SK-MEL-5 (cell line): ENCODE data around the gene NAXD. TPM values are rescaled to one million over a fixed set of nuclear protein-coding genes. Genes with fewer than 3 reads are reported as not detected.
"Not testable (repeated sequence)": the region's sequence is repeated elsewhere in the genome, so short reads cannot be mapped to it uniquely, and the experiment has no call there.

Experiments
- DNase-seq: peaks from one replicate; pipeline ENCODE4 v3.0.0-alpha.2; 2016; ENCODE audit warnings: low read depth, low spot score
- in situ Hi-C: cut with HindIII; loops from 2 replicates; pipeline ENCODE4 v1.10.0; 2016; ENCODE audit warnings: low sequenced_read_pairs, high pct_unique_total_duplicates, low pct_unique_long_range_greater_than_20kb
- total RNA-seq: library from RNA; depleted of rRNA; stranded (reverse); fragments of >200 nt; shearing (Covaris generic); gene quantifications from 2 replicates; pipeline ENCODE4 v1.2.3, GENCODE V29; 2014

NAXD gene
- total RNA-seq, 1 experiment from 2014 or later = 17.7 TPM

DNA sequence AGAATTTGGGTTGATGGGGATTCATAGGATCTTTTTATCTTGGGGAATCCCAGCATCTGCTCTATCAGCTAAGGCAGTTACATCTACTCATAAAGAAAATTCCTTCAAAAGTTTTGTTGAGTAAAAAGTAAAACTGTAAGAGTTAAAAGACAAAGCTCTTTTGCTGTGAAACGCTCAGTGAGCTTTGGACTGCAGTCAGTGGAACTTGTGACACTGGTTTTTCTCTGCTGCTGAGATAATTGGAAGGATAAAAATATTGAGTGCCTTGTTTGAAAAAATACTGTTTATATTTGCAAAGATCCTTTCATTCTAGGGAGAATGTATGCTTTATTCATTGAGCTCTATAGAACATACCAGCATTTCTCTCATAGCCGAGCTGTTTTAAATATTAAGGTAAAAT, 5.3 kb downstream of the NAXD start:
- in situ Hi-C loops = no loop called here
- no peak for DNase-seq

DNA sequence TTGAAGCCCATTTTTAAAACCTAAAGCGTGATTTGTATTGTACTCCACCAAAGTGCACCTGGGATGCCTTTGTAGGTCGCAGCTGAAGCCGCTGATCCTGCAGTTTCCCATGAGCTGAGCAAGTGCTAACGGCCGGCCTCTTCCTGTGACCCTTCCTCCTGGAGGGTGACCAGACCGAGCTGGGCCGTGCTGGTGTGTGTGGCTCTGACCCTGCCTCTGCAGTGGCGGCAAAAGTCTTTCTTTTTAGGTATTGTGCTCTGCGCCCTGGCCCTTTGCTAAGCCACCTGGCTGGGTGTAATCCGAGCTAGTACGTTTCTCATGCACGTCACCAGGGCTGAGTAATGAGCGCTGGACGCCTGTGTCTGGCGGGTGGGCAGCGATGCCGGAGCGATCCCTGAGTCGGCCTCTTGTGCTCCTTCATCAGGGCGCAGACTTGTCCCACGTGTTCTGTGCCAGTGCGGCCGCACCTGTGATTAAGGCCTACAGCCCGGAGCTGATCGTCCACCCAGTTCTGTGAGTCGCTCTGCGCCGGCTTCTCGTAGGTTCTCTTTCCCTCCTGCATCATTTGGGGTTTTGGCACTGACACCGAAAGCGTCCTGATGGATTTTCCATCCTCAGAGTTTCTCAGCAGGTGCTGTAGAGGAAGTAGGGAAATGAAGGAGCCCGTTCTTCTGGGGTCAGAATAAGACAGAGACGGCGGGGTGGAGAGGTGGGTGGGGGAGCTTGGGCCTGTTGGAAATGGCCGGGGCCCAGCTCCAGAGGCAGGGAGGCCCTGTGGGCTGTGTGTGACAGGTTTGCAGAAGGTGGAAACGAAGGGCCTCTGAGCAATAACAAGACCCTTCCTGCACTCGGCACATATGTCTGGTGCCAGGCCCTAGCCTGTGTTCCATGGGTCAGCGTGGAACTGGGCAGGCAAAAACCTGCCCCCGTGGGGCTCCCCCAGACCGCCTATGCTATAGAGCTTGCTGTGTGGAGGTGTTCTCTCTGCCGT, 9.7 kb downstream of the NAXD start:
- in situ Hi-C loops = no loop called here

DNA sequence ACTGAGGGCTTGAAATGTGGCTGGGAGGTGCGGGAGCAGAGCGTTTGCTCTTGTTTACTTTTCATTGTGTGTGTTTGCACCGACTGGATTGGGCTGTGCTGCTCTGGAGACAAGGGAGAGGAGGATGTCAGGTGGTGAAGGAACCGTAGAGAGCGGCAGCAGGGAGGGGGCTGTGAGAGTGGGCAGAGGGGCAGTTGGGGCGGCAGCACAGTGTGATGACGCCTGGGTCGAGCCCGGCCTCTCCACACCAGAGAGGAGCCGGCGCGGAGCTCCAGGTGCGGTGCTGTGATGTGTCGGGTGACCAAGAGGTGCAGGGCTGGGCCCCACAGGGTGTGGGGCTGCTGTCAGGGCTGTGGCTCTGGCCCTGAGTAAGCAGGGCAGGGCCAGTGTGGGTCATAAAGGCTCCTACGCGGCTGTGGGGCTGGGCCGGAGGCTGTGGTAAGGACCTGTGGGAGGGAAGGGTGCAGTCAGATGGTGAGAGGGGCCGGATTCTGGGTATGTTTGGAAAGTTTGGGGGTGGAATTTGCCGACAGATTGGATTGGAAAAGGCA, 10.5 kb downstream of the NAXD start:
- in situ Hi-C loops = no loop called here

More for the DNA sequence above, 9.7 kb downstream of the NAXD start:
- DNase-seq = no peak

DNA sequence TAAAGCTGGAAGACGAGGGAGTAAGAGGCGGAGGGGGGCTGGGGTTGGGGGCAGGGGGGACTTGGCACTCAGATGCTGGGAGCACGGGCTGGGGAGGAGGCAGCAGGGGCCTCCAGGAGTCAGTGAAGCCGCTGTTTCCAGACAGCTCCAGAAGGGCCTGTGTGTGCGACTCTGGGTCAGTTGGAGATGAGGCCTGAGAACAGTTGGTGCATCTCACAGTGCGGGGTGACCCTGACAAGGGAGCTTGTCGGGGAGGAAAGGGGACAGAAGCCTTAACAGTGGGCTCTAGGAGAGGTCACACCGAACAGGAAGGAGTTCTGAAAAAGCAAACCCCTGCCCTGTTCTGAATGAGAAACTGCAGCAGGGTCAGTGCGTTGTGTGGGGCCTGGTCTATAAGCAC, 11.2 kb downstream of the NAXD start:
- in situ Hi-C loops = no loop called here
- DNase-seq = no peak

More for the DNA sequence above, 10.5 kb downstream of the NAXD start:
- no peak for DNase-seq

DNA sequence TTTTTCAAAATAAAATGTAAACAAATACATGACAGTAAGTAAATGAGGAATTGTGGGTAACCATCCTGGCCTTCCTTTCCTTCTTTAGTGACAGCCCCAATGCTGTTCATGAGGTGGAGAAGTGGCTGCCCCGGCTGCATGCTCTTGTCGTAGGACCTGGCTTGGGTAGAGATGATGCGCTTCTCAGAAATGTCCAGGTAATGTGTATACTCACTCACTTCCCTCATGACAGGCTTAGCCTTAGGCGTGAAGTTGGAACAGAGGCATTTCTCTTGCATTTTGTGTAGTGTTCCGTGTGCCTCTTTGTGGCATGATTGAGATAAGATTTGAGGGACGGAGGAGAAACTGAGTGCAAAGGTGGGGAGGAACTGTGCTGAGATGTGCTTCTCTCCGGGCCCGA, 12.0 kb downstream of the NAXD start:
- in situ Hi-C loops = no loop called here
- no peak for DNase-seq

DNA sequence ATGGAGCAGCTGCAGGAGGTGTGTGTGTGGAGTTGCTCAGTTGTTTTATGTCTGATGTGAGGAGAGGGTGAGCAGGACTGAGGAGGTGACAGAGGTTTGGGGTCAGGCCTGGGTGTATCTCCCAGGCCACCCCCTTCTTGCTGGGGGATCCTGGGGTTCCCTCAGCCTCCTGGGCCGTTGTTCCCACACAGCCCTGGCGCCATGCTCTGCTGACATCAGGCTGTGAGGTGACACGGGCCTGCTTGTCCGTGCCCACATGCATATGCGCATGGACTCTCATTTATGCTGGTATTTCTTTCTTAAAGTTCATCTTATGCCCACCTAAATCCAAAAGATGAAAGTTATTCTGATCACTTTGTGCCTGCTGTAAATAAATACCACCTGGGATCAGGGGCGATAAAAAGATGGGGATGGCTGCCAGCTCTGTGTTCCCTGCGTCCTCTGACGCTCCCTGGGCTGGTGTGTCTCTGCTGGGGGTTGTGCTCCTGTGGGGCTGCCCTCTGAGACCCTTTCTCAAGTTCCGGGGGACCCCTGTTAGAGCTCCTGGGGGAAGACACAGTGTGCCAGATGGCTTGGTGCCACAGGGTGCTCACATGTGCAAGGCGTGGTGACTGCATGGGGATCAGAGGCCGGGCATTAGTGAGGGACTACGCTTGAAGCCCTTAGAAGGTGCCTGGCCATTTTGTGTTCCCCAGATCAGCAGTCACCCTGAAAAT, 12.6 kb downstream of the NAXD start:
- in situ Hi-C loops = no loop called here
- no peak for DNase-seq

DNA sequence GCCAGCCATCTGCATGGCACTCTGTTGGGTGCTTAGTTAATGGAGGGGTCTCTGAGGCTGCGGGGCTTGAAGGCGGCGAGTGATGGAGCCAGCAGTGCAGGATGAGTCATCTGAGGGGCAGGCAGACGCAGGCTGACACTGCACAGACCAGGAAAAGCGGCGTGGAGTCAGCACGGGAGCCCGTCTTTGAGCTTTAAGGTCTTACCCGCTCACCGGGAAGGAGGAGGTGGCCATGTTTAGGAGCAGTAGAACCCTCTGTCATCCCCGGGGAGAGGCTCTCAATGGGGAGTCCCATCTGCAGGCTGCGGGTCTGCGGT, 13.1 kb downstream of the NAXD start:
- in situ Hi-C loops = no loop called here
- no peak for DNase-seq

DNA sequence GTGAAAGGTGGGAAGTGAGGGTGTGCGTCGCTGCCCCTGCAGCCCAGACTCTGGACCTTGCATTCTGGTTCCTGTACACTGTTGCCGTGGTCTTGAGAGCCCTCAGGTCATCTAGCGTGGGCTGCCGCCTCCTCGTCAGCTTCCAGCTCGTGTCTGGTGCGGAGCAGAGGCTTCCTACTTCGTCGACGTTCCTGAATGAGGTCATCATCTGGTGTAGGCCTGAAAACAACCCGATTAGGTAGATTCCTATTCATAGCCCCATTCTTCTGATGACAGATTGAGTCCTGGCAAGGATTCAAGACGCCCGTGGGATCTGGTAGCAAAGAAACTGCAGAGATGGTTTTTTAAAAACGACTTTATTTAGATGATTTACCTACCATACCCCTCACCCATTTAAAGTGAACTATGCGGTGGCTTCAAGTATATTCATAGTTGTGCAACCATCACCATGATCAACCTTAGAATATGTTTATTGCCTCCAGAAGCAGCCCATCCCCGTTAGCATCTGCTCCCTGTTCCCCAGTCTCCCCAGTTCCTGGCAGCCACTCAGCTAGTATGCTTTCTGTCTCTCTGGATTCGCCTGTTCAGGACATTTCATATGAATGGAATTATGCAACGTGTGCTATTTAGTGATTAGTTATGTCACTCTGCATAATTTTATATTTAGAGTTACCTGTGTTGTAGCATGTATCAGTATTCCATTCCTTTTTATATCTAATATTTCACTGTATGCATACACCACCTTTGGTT, 13.8 kb downstream of the NAXD start:
- no peak for DNase-seq
- in situ Hi-C loops = no loop called here

DNA sequence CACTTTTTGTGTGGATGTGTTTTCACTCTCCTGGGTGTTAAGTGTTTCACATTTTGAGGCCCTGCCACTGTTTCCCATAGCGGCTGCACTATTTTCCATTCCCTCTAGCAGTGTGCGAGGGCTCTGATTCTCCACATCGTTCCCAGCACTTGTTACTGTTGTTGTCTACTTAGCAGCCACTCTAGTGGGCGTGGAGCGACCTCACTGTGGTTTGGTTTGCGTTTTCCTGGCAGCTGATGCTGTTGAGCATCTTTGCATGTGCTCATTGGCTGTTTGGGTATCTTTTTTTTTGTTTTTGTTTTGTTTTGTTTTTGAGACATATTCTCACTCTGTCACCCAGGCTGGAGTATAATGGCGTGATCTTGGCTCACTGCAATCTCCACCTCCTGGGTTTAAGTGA, 14.4 kb downstream of the NAXD start:
- in situ Hi-C loops = no loop called here
- no peak for DNase-seq

DNA sequence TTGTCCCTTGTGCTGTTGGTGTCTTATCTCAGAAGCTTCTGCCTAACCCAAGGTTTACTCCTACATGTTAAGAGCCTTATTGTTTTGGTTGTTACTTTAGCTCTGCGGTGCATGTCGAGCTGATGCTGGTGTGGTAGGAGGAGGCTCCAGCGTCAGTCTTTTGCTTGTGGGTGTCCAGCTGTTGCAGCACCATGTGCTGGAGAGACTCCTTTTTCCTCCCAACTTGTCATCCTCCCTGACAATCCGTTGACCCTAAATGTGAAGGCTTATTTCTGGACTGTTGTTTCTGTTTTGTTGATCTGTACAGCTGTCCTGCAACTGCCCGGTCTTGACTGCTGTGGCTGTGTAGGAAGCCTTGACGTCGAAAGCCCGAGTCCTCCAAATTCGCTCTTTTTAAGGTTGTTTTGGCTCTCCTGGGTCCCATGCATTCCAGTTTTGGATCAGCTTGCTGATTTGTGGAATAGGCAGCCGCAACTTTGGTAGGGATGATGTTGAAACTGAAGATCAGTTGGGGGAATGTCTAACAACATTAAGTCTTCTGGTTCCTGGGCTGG, 15.3 kb downstream of the NAXD start:
- in situ Hi-C loops = no loop called here

DNA sequence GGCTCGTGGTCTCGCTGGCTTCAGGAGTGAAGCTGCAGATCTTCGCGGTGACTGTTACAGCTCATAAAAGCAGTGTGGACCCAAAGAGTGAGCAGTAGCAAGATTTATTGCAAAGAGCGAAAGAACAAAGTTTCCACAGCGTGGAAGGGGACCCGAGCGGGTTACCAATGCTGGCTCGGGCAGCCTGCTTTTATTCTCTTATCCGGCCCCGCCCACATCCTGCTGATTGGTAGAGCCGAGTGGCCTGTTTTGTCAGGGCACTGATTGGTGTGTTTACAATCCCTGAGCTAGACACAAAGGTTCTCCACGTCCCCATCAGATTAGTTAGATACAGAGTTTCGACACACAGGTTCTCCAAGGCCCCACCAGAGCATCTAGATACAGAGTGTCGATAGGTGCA, 16.9 kb downstream of the NAXD start:
- in situ Hi-C loops = not testable (repeated sequence)

More for the DNA sequence above, 15.3 kb downstream of the NAXD start:
- DNase-seq = no peak

DNA sequence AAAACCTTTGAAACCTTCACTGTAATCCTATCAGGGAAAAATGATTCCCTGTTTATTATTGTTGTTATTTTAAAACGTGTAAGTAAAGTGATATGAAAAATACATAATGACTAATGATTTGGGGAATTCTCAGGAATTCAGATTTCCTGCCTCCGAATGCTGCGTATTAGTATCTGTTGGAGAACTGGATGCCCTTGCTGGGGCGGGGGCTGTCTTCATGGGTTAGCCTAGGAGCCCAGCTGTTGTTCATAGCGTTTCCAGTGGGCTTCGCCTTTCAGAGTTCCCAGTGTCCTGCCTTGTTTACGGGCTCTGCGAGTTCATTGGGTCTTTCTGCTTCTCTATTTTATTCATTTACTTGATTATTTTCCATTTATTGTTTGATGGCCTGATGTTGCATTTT, 18.4 kb downstream of the NAXD start:
- in situ Hi-C loops = no loop called here
- no peak for DNase-seq

More for the DNA sequence above, 16.9 kb downstream of the NAXD start:
- not testable (repeated sequence) for DNase-seq

DNA sequence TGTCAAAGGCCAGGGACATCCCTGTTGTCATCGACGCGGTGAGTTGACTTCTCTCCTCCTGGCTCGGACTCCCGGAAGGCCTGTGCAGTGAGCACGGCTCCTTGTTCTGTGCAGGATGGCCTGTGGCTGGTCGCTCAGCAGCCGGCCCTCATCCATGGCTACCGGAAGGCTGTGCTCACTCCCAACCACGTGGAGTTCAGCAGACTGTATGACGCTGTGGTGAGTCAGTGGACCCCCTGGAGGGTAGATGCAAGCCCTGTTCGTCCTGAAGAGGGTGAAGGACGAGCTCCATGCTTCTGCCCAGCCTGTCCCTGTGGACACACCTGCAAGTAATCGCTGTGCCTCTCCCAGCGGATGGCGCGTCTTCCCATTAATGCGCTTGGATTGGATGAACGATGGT, 19.2 kb downstream of the NAXD start:
- in situ Hi-C loops = no loop called here
- peak; percentile 60 for DNase-seq

DNA sequence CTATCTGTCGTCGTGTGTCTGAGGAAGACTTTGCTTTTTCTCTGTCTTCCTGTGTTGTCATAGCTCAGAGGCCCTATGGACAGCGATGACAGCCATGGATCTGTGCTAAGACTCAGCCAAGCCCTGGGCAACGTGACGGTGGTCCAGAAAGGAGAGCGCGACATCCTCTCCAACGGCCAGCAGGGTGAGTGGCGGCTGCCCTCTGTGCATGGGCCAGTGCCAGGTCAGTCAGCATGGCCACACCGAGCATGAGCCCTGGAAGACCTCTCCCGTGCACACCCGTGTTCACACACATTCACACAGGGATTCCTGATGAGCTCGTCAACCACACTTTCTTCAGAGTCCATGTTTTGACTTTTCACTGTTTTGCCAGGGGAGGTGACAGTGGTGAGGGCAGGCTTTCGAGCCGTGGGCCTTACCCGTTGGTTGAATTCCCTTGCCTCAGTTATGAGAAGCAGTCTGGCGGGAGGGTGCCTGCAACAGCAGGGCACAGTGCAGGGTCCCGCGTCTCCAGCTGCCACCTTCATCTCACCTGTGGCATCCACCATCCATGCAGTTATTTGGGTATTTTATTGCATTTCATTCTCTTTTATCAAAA, 20.2 kb downstream of the NAXD start:
- in situ Hi-C loops = no loop called here

DNA sequence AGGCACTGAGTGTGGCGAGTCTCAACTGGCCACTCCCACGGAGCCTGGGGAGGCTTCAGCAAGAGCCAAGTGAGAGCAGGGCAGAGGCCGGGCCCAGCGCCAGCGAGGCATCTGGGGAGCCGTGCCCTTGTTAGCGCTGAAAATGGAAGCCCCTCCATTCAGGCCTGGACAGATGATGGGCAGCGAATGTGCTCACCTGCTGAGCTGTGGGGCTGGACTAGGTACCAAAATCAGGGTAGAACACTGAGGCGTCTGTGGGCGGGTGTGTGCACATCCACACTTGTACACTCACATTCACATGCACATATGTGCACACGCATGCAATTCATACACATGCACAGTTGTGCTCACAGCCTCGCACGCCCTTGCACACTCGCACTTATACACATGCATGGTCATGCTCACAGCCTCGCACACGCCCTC, 20.7 kb downstream of the NAXD start:
- in situ Hi-C loops = no loop called here
- DNase-seq = no peak

More for the DNA sequence above, 20.2 kb downstream of the NAXD start:
- DNase-seq = no peak

DNA sequence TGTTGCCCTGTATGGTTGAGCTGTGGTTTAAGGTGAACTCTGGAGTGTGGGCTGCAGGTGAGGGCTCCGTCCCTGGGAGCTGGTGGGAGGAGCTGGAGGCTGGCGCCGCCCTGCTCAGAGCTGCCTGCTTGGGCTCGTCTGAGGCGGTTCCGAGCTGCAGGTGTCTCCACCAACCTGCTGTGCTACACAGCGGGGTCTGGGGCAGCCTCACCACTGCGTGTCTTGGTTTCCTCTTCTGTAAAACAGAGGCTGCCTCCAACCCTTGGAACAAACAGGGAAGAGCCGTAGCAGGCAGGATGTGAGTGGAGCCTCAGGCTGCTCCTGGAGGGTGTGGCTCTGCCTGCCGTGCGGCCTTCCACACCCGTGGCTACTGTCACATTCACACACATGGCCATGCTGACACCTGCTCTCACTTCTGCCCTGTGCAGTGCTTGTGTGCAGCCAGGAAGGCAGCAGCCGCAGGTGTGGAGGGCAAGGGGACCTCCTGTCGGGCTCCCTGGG, 21.4 kb downstream of the NAXD start:
- in situ Hi-C loops = no loop called here
- DNase-seq = no peak

DNA sequence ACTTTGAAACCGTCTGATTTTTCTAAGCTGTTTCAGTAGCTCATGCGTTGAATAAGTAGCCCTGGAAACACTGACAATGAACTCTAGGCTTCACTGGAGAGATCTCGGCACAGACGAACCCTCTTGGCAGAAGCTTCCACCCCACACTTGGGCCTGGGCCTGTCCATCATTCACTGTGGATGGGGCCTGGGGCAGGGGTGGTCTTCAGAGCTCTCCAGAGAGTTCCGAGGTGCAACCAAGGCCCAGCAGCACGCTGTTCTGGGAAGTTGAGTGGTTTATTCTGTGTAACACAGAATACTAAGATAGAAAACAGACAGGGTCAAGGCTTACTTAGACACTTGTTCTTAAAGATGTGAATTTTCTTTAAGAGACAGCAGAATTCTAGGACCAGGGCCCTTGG, 21.9 kb downstream of the NAXD start:
- no peak for DNase-seq
- in situ Hi-C loops = no loop called here
